Ecto neural progenitor cell (in vitro differentiated cells): ENCODE data around the gene CNNM4.

Experiments
- DNase-seq: peaks from one replicate; pipeline ENCODE4 v3.0.0-alpha.2; 2018; ENCODE audit warnings: low spot score

Gene CNNM4

DNA sequence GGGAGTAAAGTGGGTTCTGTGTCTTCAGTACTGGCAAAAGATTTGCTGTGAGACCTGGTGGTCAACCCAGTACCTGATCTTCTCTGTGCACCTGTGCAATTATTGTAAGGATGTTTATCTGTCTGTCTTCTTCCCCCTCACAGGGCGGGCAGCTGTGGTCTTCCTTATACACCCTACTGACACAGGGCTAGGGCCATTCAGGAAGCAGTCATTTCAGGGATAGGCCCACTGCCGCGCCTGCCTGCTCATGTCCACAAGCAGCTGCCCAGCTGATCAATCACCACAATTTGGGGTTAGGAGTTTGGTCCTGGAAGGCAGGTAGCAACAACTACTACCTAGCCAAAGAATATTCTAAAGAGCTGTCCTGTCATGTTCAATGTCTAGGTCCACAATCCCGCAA lies 1.2 kb upstream of the CNNM4 start:
- DNase-seq: no peak

DNA sequence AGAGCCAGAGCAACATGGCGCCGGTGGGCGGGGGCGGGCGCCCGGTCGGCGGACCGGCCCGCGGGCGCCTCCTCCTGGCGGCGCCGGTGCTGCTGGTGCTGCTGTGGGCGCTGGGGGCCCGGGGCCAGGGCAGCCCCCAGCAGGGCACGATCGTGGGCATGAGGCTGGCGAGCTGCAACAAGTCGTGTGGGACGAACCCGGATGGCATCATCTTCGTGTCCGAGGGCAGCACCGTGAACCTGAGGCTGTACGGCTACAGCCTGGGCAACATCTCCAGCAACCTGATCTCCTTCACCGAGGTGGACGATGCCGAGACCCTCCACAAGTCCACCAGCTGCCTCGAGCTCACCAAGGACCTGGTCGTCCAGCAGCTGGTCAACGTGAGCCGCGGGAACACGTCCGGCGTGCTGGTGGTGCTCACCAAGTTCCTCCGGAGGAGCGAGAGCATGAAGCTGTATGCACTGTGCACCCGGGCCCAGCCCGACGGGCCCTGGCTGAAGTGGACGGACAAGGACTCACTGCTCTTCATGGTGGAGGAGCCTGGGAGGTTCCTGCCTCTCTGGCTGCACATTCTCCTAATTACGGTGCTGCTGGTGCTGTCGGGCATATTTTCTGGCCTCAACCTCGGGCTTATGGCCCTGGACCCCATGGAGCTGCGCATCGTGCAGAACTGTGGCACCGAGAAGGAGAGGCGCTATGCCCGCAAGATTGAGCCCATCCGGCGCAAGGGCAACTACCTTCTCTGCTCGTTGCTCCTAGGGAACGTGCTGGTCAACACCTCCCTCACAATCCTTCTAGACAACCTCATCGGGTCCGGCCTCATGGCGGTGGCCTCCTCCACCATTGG lies 507 bp downstream of the CNNM4 start:
- no peak for DNase-seq

- DNase-seq: peak; percentile 66
Measured at GRCh38 chr2:96762529-96763311, 2.0 kb downstream of the CNNM4 start.

DNA sequence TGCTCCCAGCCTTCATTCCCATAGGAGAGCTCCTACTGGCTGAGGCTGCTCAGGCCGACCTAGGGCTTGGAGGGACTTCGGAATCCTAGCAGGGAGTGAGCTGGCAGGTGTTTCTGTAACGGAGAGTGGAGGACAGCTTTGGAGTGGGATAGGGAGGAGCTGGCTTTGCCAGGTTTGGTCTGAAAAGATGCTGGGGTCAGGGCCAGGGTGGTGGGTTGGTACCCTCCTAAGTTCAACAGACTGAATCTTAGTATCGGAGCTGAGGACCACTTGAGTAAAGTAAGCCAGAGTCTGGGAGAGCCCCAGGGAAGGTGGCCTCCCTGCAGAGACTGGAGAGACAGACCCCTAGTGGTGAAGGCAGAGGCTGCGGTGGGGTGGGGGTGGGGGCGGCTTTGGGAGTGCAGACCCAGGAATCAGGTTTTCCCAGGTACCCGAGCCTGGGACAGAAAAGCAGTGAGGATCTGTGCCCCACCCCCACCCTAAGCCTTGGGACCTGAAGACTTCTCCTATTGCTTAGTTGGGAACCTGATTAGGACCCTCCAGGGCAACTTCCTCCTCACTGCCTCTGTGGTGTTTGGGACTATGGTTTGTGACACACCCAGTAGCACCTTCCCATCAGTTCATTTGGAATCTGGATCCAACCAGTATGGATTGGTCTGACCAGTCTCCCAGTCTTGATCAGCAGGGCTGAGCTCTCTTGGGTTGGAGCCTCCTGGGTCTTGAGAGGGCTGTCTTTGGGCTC lies 3.0 kb downstream of the CNNM4 start:
- DNase-seq: peak; percentile 65

- DNase-seq: peak; percentile 60
Measured at GRCh38 chr2:96764253-96764637, 3.5 kb downstream of the CNNM4 start.

- no peak for DNase-seq
Measured at GRCh38 chr2:96767135-96767871, 6.6 kb downstream of the CNNM4 start.

GRCh38 chr2:96768083-96768561 lies 7.4 kb downstream of the CNNM4 start:
- no peak for DNase-seq

DNA sequence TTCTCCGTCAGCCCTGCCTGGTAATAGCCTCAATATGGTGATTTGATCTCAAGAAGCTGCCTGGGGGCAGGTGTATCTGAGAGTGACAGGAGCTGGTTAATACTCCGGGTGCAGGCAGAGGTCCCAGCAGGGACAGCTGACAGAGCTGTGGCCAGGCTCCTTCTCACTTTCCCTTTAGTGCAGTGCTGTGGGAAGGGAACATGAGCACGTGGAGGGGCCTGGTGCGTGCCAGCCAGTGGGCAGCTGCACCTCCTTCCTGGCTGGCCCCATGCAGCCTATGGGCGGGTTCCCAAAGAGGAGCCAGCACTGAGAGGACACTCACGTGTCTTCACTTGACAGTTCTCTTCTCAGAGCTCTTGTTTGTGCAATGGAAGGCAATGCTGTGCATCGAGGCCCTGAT lies 9.1 kb downstream of the CNNM4 start:
- DNase-seq: no peak

DNA sequence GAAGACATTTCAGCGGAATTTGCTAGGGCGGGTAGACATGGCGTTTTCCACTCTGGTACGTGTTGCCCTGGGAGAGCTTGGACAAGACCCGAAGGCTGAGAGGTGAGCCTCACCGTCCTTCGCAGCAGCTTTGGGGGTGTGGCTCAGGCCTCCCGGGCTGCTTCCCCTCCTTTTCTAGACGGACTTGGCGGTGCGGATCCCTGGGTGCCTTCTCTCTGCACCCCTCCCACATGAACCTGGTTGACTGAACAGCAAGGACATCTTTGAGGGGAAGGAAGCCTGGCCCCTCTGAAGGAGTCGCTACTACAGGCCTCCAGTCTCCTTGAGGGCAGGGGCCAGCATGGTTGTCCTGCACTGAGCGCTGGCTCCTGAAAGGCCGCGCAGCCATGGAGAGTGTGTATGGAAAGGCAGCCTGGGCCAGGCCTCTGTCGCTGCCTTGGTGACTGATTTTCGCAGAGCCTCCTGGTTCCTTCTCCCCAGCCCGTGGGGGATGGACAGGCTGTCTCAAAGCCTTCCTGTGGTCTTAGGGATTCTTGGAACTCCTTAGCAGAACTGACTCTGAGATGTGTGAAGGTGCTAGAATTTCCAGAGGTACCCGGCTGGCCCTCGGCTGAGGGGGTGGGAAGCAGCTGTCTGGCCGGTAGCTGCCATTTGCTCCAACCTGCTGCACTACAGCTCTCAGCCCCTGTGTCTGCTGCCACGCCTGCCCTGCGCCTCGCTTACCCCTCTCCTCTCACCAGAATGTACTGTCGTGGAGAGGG lies 9.9 kb downstream of the CNNM4 start:
- no peak for DNase-seq

DNA sequence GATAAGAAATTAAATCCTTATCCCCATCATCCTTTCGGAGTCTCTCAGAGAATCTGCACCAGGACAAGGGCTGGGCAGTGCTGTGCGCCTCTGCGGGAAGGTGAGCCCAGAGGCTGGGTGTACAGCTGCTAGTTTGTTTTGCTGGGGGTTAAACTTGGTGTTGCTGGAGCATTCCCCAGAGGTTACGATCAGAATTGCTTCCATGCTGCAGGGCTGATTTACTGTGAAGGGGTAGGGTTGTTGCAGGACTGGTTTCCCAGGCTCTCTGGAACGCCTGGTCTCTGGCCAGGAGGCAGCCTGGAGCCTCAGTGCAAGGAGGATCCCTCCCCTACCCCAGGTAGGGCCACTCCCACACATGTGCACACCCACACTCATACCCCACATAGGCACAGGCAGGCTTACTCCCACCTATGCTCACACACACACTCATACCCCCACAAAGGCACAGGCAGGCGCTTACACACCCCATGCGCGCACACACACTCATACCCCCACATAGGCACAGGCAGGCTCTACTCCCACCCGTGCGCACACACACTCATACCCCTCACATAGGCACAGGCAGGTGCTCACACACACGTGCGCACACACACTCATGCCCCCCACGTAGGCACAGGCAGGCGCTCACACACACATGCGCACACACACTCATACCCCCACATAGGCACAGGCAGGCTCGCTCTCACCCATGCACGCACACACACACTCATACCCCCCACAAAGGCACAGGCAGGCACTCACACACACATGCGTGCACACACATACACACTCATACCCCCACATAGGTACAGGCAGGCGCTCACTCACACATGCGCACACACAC lies 11.3 kb downstream of the CNNM4 start:
- DNase-seq: no peak

- no peak for DNase-seq
Measured at GRCh38 chr2:96772903-96773671, 12.4 kb downstream of the CNNM4 start.

GRCh38 chr2:96773922-96774321 lies 13.2 kb downstream of the CNNM4 start:
- DNase-seq: no peak

DNA sequence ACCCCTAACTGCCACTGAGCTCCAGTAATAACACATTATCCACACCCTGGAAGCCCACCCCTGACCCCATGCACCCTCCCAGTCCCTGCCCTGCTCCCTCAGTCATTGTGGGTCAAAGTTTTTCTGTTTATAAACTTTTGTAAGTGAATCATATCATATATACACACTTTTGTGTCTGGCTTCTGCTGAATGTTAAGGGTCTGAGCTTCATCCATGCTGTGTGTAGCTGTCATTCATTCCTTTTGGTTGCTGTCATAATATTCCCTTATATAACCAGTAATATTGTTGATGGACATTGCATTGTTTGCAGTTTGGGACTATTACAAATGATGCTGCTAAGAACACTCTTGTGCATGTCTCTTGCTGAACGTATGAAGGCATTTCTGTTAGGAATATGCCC lies 14.5 kb downstream of the CNNM4 start:
- DNase-seq: no peak

DNA sequence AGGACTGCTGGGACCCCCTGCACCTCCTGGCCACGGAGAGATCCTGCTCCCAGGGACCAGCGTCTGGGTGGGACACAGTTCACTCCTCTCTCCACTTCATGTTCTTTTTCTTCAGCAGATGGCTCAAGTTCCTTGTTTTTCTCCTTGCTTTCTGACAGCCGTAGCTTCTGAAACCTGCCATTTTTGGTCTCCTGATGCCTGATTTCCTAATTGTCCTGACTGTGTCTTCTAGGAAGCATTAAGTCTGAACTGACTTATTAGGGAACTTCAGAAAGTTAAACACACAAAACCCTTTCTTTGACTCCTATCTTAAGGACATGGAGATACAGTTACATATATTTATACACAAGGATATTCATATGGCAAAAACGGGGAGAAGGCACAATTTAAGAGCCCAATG lies 22.7 kb downstream of the CNNM4 start:
- no peak for DNase-seq

- no peak for DNase-seq
Measured at GRCh38 chr2:96787411-96787810, 26.7 kb downstream of the CNNM4 start.

GRCh38 chr2:96788442-96789244 lies 27.9 kb downstream of the CNNM4 start:
- no peak for DNase-seq

DNA sequence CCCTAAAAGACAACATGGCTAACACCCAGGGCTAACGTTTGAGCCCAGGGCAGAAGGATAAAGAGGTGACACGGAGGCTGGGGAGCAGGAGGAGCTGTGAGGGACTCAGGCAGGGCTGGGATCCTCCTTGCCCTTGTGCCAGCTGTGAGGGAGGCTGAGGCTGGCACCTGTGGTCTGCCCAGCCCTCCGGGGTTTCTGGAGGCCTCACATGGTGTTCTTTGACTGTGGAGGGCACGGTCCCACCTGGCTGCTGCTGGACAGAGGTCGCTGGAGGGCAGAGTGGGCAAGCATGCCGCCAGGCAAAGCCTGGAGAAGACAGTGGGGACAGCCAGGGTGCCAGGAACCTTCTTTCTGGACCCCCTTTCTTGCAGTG lies 28.5 kb downstream of the CNNM4 start:
- no peak for DNase-seq
